ENCODE data around the gene TLL2.

GRCh38 chr10:96529634-96530279 lies 16.0 kb upstream of the TLL2 start:
- TF ChIP-seq REST (IDR thresholded peaks at IDR 0.05; ENCODE audit: insufficient read depth in 1 of 2, low read depth in 2 of 2, low read length in 2 of 2) (no peak), TAF1 (IDR thresholded peaks at IDR 0.05; ENCODE audit: borderline replicate concordance, insufficient read depth, low read length) (no peak), POLR2AphosphoS5 (IDR thresholded peaks at IDR 0.05; ENCODE audit: low read depth, low read length) (no peak), SIN3A (IDR thresholded peaks at IDR 0.05; ENCODE audit: borderline replicate concordance, insufficient read depth, low read length) (no peak)
